CD4-positive, CD25-positive, alpha-beta regulatory T cell (primary cell): ENCODE results near the gene VTI1A. TPM values are rescaled to one million over a fixed set of nuclear protein-coding genes. Genes with fewer than 3 reads are reported as not detected.

ENCODE experiments used
- ATAC-seq, 2 donors: fragments of 150-1000 bp; cut with Tn5 transposase; one replicate each; pipeline ENCODE4 v1.10.0; 2021; ENCODE audit warnings: low read depth in 2 of 2, moderate number of reproducible peaks in 2 of 2, moderate library complexity in 1 of 2
- DNase-seq, 3 donors: peaks; one replicate each; pipeline versions ENCODE4 v3.0.0 to v3.0.0-alpha.2; 2012 to 2022; ENCODE audit warnings: mixed read lengths in 1 of 3
- H3K27ac ChIP-seq: one replicate; pipeline ENCODE4 v1.7.0; 2013; ENCODE audit warnings: mild to moderate bottlenecking, low read length; ENCODE audit not compliant: insufficient read depth, poor library complexity, severe bottlenecking
- H3K27me3 ChIP-seq: one replicate; pipeline ENCODE4 v1.7.0; 2013; ENCODE audit warnings: low read length; ENCODE audit not compliant: control insufficient read depth, insufficient read depth
- H3K36me3 ChIP-seq: one replicate; pipeline ENCODE4 v1.7.0; 2013; ENCODE audit warnings: mild to moderate bottlenecking, low read length, moderate library complexity; ENCODE audit not compliant: control insufficient read depth, insufficient read depth
- H3K4me1 ChIP-seq: 2 replicates; pipeline ENCODE4 v1.7.0; 2013; ENCODE audit warnings: mild to moderate bottlenecking, low read length; ENCODE audit not compliant: insufficient read depth, control insufficient read depth, poor library complexity, severe bottlenecking
- H3K4me3 ChIP-seq: one replicate; pipeline ENCODE4 v1.7.0; 2013; ENCODE audit warnings: low read depth, mild to moderate bottlenecking, low read length, moderate library complexity
- H3K9me3 ChIP-seq, 2 experiments: 1 replicate in 1 of 2; 2 replicates in 1 of 2; pipeline ENCODE4 v1.7.0; 2013; ENCODE audit warnings: low read length in 2 of 2, mild to moderate bottlenecking in 1 of 2, moderate library complexity in 1 of 2; ENCODE audit not compliant: control insufficient read depth in 2 of 2
- H3K27ac Mint-ChIP-seq, 3 donors: one replicate each; pipeline ENCODE4 v1.8.0; 2020 to 2022; ENCODE audit warnings: mild to moderate bottlenecking in 3 of 3, mixed read lengths in 3 of 3, moderate library complexity in 2 of 3
- H3K27me3 Mint-ChIP-seq: one replicate; pipeline ENCODE4 v1.8.0; 2022; ENCODE audit warnings: mild to moderate bottlenecking, mixed read lengths
- H3K36me3 Mint-ChIP-seq: one replicate; pipeline ENCODE4 v1.8.0; 2020; ENCODE audit warnings: mixed read lengths
- H3K4me1 Mint-ChIP-seq, 4 donors: one replicate each; pipeline ENCODE4 v1.8.0; 2020 to 2022; ENCODE audit warnings: mixed read lengths in 4 of 4, mild to moderate bottlenecking in 1 of 4
- H3K4me3 Mint-ChIP-seq, 4 donors: one replicate each; pipeline ENCODE4 v1.8.0; 2020 to 2022; ENCODE audit warnings: mild to moderate bottlenecking in 4 of 4, mixed read lengths in 4 of 4, moderate library complexity in 3 of 4
- H3K9me3 Mint-ChIP-seq, 7 donors: one replicate each; pipeline ENCODE4 v1.8.0; 2020 to 2022; ENCODE audit warnings: mixed read lengths in 7 of 7, mild to moderate bottlenecking in 3 of 7, moderate library complexity in 2 of 7
- polyA plus RNA-seq, 4 donors: library from polyadenylated mRNA; unstranded; fragments of 300-500 nt; fragmentation: Illumina TruSeq; gene quantifications; one replicate each; pipeline ENCODE4 v1.2.3, GENCODE V29; 2021
- total RNA-seq: library from RNA; stranded (reverse); gene quantifications from one replicate; pipeline ENCODE4 v1.2.3, GENCODE V29; 2022

VTI1A gene
- total and polyA plus RNA-seq, 5 donors from 2014 or later: 25.5 to 77.7 (median 35.1) TPM

- Histone ChIP-seq H3K4me1 (no peaks in the 10 kb centered on the region), H3K9me3 (peaks cover 6 to 12% of the 10 kb centered on the region in 2 experiments), H3K27ac (no peak overlapping the region), H3K36me3 (no peaks in the 10 kb centered on the region), H3K4me3 (no peak overlapping the region), H3K27me3 (no peaks in the 10 kb centered on the region)
- no peaks in the 10 kb centered on the region for H3K4me1 Mint-ChIP-seq
- peaks cover 3 to 25% (median 7%) of the 10 kb centered on the region in 7 donors for H3K9me3 Mint-ChIP-seq
- H3K27ac Mint-ChIP-seq: no peak overlapping the region
- ATAC-seq (no peak), DNase-seq (no peak)
- peaks cover 6% of the 10 kb centered on the region for H3K36me3 Mint-ChIP-seq
- H3K27me3 Mint-ChIP-seq: no peaks in the 10 kb centered on the region
- H3K4me3 Mint-ChIP-seq: no peak overlapping the region
Observed at GRCh38 chr10:112844681-112845544, 397.9 kb downstream of the VTI1A start.

DNA sequence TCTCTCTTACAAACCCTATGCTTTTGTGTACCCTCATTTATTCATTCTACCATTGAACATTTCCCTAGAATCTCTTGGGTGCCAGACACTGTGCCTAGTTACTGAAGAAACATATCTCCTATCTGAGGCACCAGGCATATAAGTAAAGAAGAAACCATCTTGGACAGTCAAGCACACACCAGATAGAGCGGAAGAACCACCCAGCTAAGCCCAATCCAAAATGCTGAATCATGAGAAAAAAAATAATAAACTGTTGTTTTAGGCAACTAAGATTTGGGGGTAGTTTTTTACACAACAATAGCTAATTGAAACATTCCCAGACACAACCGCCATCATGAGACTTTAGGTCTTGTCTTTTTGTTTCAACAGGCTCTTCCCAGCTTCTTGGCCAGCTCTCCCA lies 400.8 kb downstream of the VTI1A start:
- Histone ChIP-seq H3K36me3 (no peaks in the 10 kb centered on the region), H3K9me3 (peaks cover 6 to 12% of the 10 kb centered on the region in 2 experiments), H3K27ac (no peak overlapping the region), H3K4me1 (no peaks in the 10 kb centered on the region), H3K4me3 (no peak overlapping the region), H3K27me3 (no peaks in the 10 kb centered on the region)
- Mint-ChIP-seq H3K27me3 (no peaks in the 10 kb centered on the region), H3K36me3 (peaks cover 6% of the 10 kb centered on the region), H3K4me3 (no peak overlapping the region), H3K27ac (peak overlapping the region in 1 of 3 donors; percentile 27), H3K4me1 (no peaks in the 10 kb centered on the region), H3K9me3 (peaks cover 3 to 25% (median 7%) of the 10 kb centered on the region in 7 donors)
- no peak for DNase-seq
- no peak for ATAC-seq

GRCh38 chr10:112848228-112848627 lies 401.2 kb downstream of the VTI1A start:
- Mint-ChIP-seq H3K4me3 (no peak overlapping the region), H3K27ac (no peak overlapping the region), H3K27me3 (no peaks in the 10 kb centered on the region), H3K9me3 (peaks cover 3 to 25% (median 7%) of the 10 kb centered on the region in 7 donors), H3K36me3 (peaks cover 6% of the 10 kb centered on the region), H3K4me1 (no peaks in the 10 kb centered on the region)
- no peak overlapping the region for H3K4me3 ChIP-seq
- no peaks in the 10 kb centered on the region for H3K27me3 ChIP-seq
- H3K36me3 ChIP-seq: no peaks in the 10 kb centered on the region
- DNase-seq (no peak), ATAC-seq (no peak)
- H3K4me1 ChIP-seq: no peaks in the 10 kb centered on the region
- peaks cover 6 to 12% of the 10 kb centered on the region in 2 experiments for H3K9me3 ChIP-seq
- no peak overlapping the region for H3K27ac ChIP-seq

- no peaks in the 10 kb centered on the region for H3K36me3 ChIP-seq
- no peaks in the 10 kb centered on the region for H3K4me1 ChIP-seq
- H3K27ac ChIP-seq: no peak overlapping the region
- Mint-ChIP-seq H3K36me3 (peaks cover 6% of the 10 kb centered on the region), H3K4me3 (no peak overlapping the region), H3K4me1 (no peaks in the 10 kb centered on the region), H3K27me3 (no peaks in the 10 kb centered on the region), H3K27ac (no peak overlapping the region), H3K9me3 (peaks cover 3 to 25% (median 7%) of the 10 kb centered on the region in 7 donors)
- H3K27me3 ChIP-seq: no peaks in the 10 kb centered on the region
- H3K9me3 ChIP-seq: peaks cover 6 to 12% of the 10 kb centered on the region in 2 experiments
- ATAC-seq: no peak
- H3K4me3 ChIP-seq: no peak overlapping the region
- DNase-seq: no peak
Observed at GRCh38 chr10:112848868-112849430, 401.9 kb downstream of the VTI1A start.

DNA sequence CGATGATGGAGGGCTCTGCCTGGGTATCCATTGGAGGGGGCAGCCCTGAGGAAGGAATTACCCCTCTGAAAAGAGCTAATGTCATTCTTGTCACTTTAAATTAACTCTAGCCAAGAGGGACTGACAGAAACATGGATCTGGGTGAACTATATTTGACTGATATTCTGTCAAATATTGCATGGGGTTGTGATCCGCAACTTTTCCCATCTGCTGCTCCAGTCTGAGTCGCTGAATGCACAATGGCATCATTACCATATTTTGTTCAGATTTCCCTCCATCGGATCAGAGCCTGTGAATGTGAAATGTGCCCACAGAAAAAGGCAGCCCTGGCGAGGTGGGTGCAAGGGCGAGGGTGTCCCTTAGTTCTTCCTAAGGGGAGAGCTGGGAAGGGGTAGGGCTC lies 402.5 kb downstream of the VTI1A start:
- H3K4me3 Mint-ChIP-seq: no peak overlapping the region
- H3K9me3 ChIP-seq: peaks cover 6 to 12% of the 10 kb centered on the region in 2 experiments
- H3K4me1 ChIP-seq: no peaks in the 10 kb centered on the region
- peaks cover 6% of the 10 kb centered on the region for H3K36me3 Mint-ChIP-seq
- no peaks in the 10 kb centered on the region for H3K4me1 Mint-ChIP-seq
- H3K27me3 Mint-ChIP-seq: no peaks in the 10 kb centered on the region
- DNase-seq (no peak), ATAC-seq (no peak)
- H3K9me3 Mint-ChIP-seq: peaks cover 2 to 22% (median 7%) of the 10 kb centered on the region in 7 donors
- H3K36me3 ChIP-seq: no peaks in the 10 kb centered on the region
- no peaks in the 10 kb centered on the region for H3K27me3 ChIP-seq
- no peak overlapping the region for H3K27ac ChIP-seq
- H3K4me3 ChIP-seq: no peak overlapping the region
- no peak overlapping the region for H3K27ac Mint-ChIP-seq

- Mint-ChIP-seq H3K4me3 (no peak overlapping the region), H3K4me1 (no peaks in the 10 kb centered on the region), H3K27ac (no peak overlapping the region), H3K9me3 (peaks cover 0 to 16% (median 4%) of the 10 kb centered on the region in 7 donors), H3K36me3 (peaks cover 6% of the 10 kb centered on the region), H3K27me3 (no peaks in the 10 kb centered on the region)
- H3K9me3 ChIP-seq: peaks cover 6 to 7% of the 10 kb centered on the region in 2 experiments
- H3K4me3 ChIP-seq: no peak overlapping the region
- no peak overlapping the region for H3K27ac ChIP-seq
- no peaks in the 10 kb centered on the region for H3K27me3 ChIP-seq
- ATAC-seq (no peak), DNase-seq (no peak)
- H3K36me3 ChIP-seq: no peaks in the 10 kb centered on the region
- no peaks in the 10 kb centered on the region for H3K4me1 ChIP-seq
Observed at GRCh38 chr10:112851181-112851580, 404.2 kb downstream of the VTI1A start.

- Histone ChIP-seq H3K27me3 (no peaks in the 10 kb centered on the region), H3K36me3 (no peaks in the 10 kb centered on the region), H3K9me3 (peaks cover 5 to 7% of the 10 kb centered on the region in 2 experiments), H3K4me1 (no peaks in the 10 kb centered on the region), H3K4me3 (no peak overlapping the region), H3K27ac (no peak overlapping the region)
- H3K36me3 Mint-ChIP-seq: peaks cover 6% of the 10 kb centered on the region
- ATAC-seq (no peak), DNase-seq (no peak)
- no peak overlapping the region for H3K4me3 Mint-ChIP-seq
- no peaks in the 10 kb centered on the region for H3K27me3 Mint-ChIP-seq
- peaks cover 0 to 15% (median 6%) of the 10 kb centered on the region in 7 donors for H3K9me3 Mint-ChIP-seq
- H3K4me1 Mint-ChIP-seq: no peaks in the 10 kb centered on the region
- no peak overlapping the region for H3K27ac Mint-ChIP-seq
Observed at GRCh38 chr10:112851588-112852211, 404.7 kb downstream of the VTI1A start.
